Measurements from ENCODE around the gene SLC13A3.

Gene SLC13A3

GRCh38 chr20:46605978-46606816 is 45.1 kb downstream of the SLC13A3 start:
- no peak overlapping the region for H3K27ac ChIP-seq (ENCODE audit: low read length, poor library complexity, severe bottlenecking)
- 87% methylated on average over 8 of the region's 9 CpGs for WGBS
- no peak overlapping the region for H2BK120ac ChIP-seq (ENCODE audit: low read depth, low read length)

GRCh38 chr20:46605181-46605580 is 46.1 kb downstream of the SLC13A3 start:
- no peak overlapping the region for H2AK5ac ChIP-seq (ENCODE audit: low read length, severe bottlenecking)
- no peaks in the 10 kb centered on the region for H3K27me3 ChIP-seq (ENCODE audit: control insufficient read depth in 1 of 2, insufficient read depth in 1 of 2, low read length in 2 of 2)
- no peak overlapping the region for H3K23ac ChIP-seq (ENCODE audit: low read length in 2 of 2)
- no peak overlapping the region for H3K9ac ChIP-seq (ENCODE audit: low read length)
- no peak overlapping the region for H3K4me3 ChIP-seq (ENCODE audit: insufficient read depth in 1 of 2, low read depth in 1 of 2, low read length in 2 of 2)
- H3K27ac ChIP-seq (ENCODE audit: low read length, poor library complexity, severe bottlenecking), result no peak overlapping the region
- H3K9me3 ChIP-seq (ENCODE audit: control insufficient read depth, low read length), result no peaks in the 10 kb centered on the region
- H2AFZ ChIP-seq (ENCODE audit: low read depth, low read length), result no peak overlapping the region
- no peaks in the 10 kb centered on the region for H3K4me1 ChIP-seq (ENCODE audit: control insufficient read depth, insufficient read depth, low read depth, low read length)
- H2BK120ac ChIP-seq (ENCODE audit: low read depth, low read length), result no peak overlapping the region
- H2BK12ac ChIP-seq (ENCODE audit: low read length in 2 of 2), result no peak overlapping the region
- no peak overlapping the region for H3K14ac ChIP-seq (ENCODE audit: low read length in 2 of 2)
- H4K8ac ChIP-seq (ENCODE audit: low read length), result no peak overlapping the region
- H3K4me2 ChIP-seq (ENCODE audit: low read length, poor library complexity, severe bottlenecking), result no peak overlapping the region
- H2BK15ac ChIP-seq (ENCODE audit: low read depth, poor library complexity, severe bottlenecking), result no peak overlapping the region
- H2BK5ac ChIP-seq (ENCODE audit: low read depth, low read length, poor library complexity, severe bottlenecking), result no peak overlapping the region
- H3K18ac ChIP-seq (ENCODE audit: low read depth in 1 of 2, low read length in 2 of 2), result no peak overlapping the region
- H3K79me1 ChIP-seq (replicated peaks; ENCODE audit: low read length, poor library complexity, severe bottlenecking), result no peaks in the 10 kb centered on the region
- DNase-seq, result no peak
- peaks cover 0 to 13% of the 10 kb centered on the region in 2 experiments for H3K36me3 ChIP-seq (ENCODE audit: control insufficient read depth in 1 of 2, insufficient read depth in 2 of 2, low read depth in 1 of 2, low read length in 2 of 2)
- no peak overlapping the region for H3K4ac ChIP-seq (ENCODE audit: low read depth in 1 of 2, low read length in 2 of 2)
- no peak overlapping the region for H4K91ac ChIP-seq (ENCODE audit: low read length)

More at GRCh38 chr20:46605978-46606816, 45.1 kb downstream of the SLC13A3 start:
- Histone ChIP-seq H3K27me3 (ENCODE audit: control insufficient read depth in 1 of 2, insufficient read depth in 1 of 2, low read length in 2 of 2) (no peaks in the 10 kb centered on the region), H4K91ac (ENCODE audit: low read length) (no peak overlapping the region), H3K4me1 (ENCODE audit: control insufficient read depth, insufficient read depth, low read depth, low read length) (no peaks in the 10 kb centered on the region), H3K9me3 (ENCODE audit: control insufficient read depth, low read length) (peaks cover 4% of the 10 kb centered on the region), H3K79me1 (replicated peaks; ENCODE audit: low read length, poor library complexity, severe bottlenecking) (no peaks in the 10 kb centered on the region), H3K36me3 (ENCODE audit: control insufficient read depth in 1 of 2, insufficient read depth in 2 of 2, low read depth in 1 of 2, low read length in 2 of 2) (peaks cover 0 to 14% of the 10 kb centered on the region in 2 experiments), H3K23ac (ENCODE audit: low read length in 2 of 2) (no peak overlapping the region), H2AK5ac (ENCODE audit: low read length, severe bottlenecking) (no peak overlapping the region), H2BK5ac (ENCODE audit: low read depth, low read length, poor library complexity, severe bottlenecking) (no peak overlapping the region), H3K9ac (ENCODE audit: low read length) (no peak overlapping the region), H3K4ac (ENCODE audit: low read depth in 1 of 2, low read length in 2 of 2) (no peak overlapping the region), H2BK15ac (ENCODE audit: low read depth, poor library complexity, severe bottlenecking) (no peak overlapping the region), H3K4me2 (ENCODE audit: low read length, poor library complexity, severe bottlenecking) (no peak overlapping the region), H3K4me3 (ENCODE audit: insufficient read depth in 1 of 2, low read depth in 1 of 2, low read length in 2 of 2) (no peak overlapping the region), H3K14ac (ENCODE audit: low read length in 2 of 2) (no peak overlapping the region), H2AFZ (ENCODE audit: low read depth, low read length) (no peak overlapping the region), H2BK12ac (ENCODE audit: low read length in 2 of 2) (no peak overlapping the region), H3K18ac (ENCODE audit: low read depth in 1 of 2, low read length in 2 of 2) (no peak overlapping the region), H4K8ac (ENCODE audit: low read length) (no peak overlapping the region)
- DNase-seq, result no peak

GRCh38 chr20:46604551-46605133 is 46.6 kb downstream of the SLC13A3 start:
- H2BK5ac ChIP-seq (ENCODE audit: low read depth, low read length, poor library complexity, severe bottlenecking), result no peak overlapping the region
- H4K91ac ChIP-seq (ENCODE audit: low read length), result no peak overlapping the region
- H3K23ac ChIP-seq (ENCODE audit: low read length in 2 of 2), result no peak overlapping the region
- no peak overlapping the region for H3K4me3 ChIP-seq (ENCODE audit: insufficient read depth in 1 of 2, low read depth in 1 of 2, low read length in 2 of 2)
- H3K36me3 ChIP-seq (ENCODE audit: control insufficient read depth in 1 of 2, insufficient read depth in 2 of 2, low read depth in 1 of 2, low read length in 2 of 2), result peaks cover 0 to 8% of the 10 kb centered on the region in 2 experiments
- no peak overlapping the region for H2BK120ac ChIP-seq (ENCODE audit: low read depth, low read length)
- no peak overlapping the region for H2BK15ac ChIP-seq (ENCODE audit: low read depth, poor library complexity, severe bottlenecking)
- H3K4me1 ChIP-seq (ENCODE audit: control insufficient read depth, insufficient read depth, low read depth, low read length), result no peaks in the 10 kb centered on the region
- no peak overlapping the region for H3K14ac ChIP-seq (ENCODE audit: low read length in 2 of 2)
- H3K27ac ChIP-seq (ENCODE audit: low read length, poor library complexity, severe bottlenecking), result no peak overlapping the region
- H3K4ac ChIP-seq (ENCODE audit: low read depth in 1 of 2, low read length in 2 of 2), result no peak overlapping the region
- no peak overlapping the region for H2AFZ ChIP-seq (ENCODE audit: low read depth, low read length)
- no peak overlapping the region for H3K9ac ChIP-seq (ENCODE audit: low read length)
- 87% methylated on average over 12 of the region's 13 CpGs for WGBS
- no peak overlapping the region for H2AK5ac ChIP-seq (ENCODE audit: low read length, severe bottlenecking)
- no peaks in the 10 kb centered on the region for H3K79me1 ChIP-seq (replicated peaks; ENCODE audit: low read length, poor library complexity, severe bottlenecking)
- H3K27me3 ChIP-seq (ENCODE audit: control insufficient read depth in 1 of 2, insufficient read depth in 1 of 2, low read length in 2 of 2), result no peaks in the 10 kb centered on the region
- H3K4me2 ChIP-seq (ENCODE audit: low read length, poor library complexity, severe bottlenecking), result no peak overlapping the region
- no peaks in the 10 kb centered on the region for H3K9me3 ChIP-seq (ENCODE audit: control insufficient read depth, low read length)
- no peak overlapping the region for H3K18ac ChIP-seq (ENCODE audit: low read depth in 1 of 2, low read length in 2 of 2)
- H2BK12ac ChIP-seq (ENCODE audit: low read length in 2 of 2), result no peak overlapping the region
- H4K8ac ChIP-seq (ENCODE audit: low read length), result no peak overlapping the region
- DNase-seq, result no peak

- Histone ChIP-seq H2BK120ac (ENCODE audit: low read depth, low read length) (no peak overlapping the region), H3K36me3 (ENCODE audit: control insufficient read depth in 1 of 2, insufficient read depth in 2 of 2, low read depth in 1 of 2, low read length in 2 of 2) (no peaks in the 10 kb centered on the region), H3K27me3 (ENCODE audit: control insufficient read depth in 1 of 2, insufficient read depth in 1 of 2, low read length in 2 of 2) (no peaks in the 10 kb centered on the region), H4K8ac (ENCODE audit: low read length) (no peak overlapping the region), H3K23ac (ENCODE audit: low read length in 2 of 2) (no peak overlapping the region), H4K91ac (ENCODE audit: low read length) (no peak overlapping the region), H2BK15ac (ENCODE audit: low read depth, poor library complexity, severe bottlenecking) (no peak overlapping the region), H2AK5ac (ENCODE audit: low read length, severe bottlenecking) (no peak overlapping the region), H3K4ac (ENCODE audit: low read depth in 1 of 2, low read length in 2 of 2) (no peak overlapping the region), H3K79me1 (replicated peaks; ENCODE audit: low read length, poor library complexity, severe bottlenecking) (no peaks in the 10 kb centered on the region), H3K4me2 (ENCODE audit: low read length, poor library complexity, severe bottlenecking) (no peak overlapping the region), H3K14ac (ENCODE audit: low read length in 2 of 2) (no peak overlapping the region), H2BK12ac (ENCODE audit: low read length in 2 of 2) (no peak overlapping the region), H3K4me3 (ENCODE audit: insufficient read depth in 1 of 2, low read depth in 1 of 2, low read length in 2 of 2) (no peak overlapping the region), H3K9me3 (ENCODE audit: control insufficient read depth, low read length) (no peaks in the 10 kb centered on the region), H3K18ac (ENCODE audit: low read depth in 1 of 2, low read length in 2 of 2) (no peak overlapping the region), H2BK5ac (ENCODE audit: low read depth, low read length, poor library complexity, severe bottlenecking) (no peak overlapping the region), H3K9ac (ENCODE audit: low read length) (no peak overlapping the region), H2AFZ (ENCODE audit: low read depth, low read length) (no peak overlapping the region), H3K27ac (ENCODE audit: low read length, poor library complexity, severe bottlenecking) (no peak overlapping the region), H3K4me1 (ENCODE audit: control insufficient read depth, insufficient read depth, low read depth, low read length) (no peaks in the 10 kb centered on the region)
- DNase-seq, result no peak
- WGBS, result no CpG with 5 or more reads among the region's 2 CpGs
Observed at GRCh38 chr20:46602429-46602828, 48.8 kb downstream of the SLC13A3 start.
